GM18867 (cell line): ENCODE data around the gene PIGO.

Experiments
- ATAC-seq: cut with Tn5 transposase; IDR thresholded peaks from one replicate; pipeline ENCODE4 v1.9.1; 2021; ENCODE audit warnings: mild to moderate bottlenecking, moderate library complexity; ENCODE audit not compliant: unreplicated experiment

Gene PIGO

GRCh38 chr9:35072461-35073278 is 23.7 kb downstream of the PIGO start, which contains the start of gene VCP:
VCP (minus strand) TSS chr9:35072625; CDS start chr9:35072353, 272 bp downstream.
- ATAC-seq = peak; percentile 80

DNA sequence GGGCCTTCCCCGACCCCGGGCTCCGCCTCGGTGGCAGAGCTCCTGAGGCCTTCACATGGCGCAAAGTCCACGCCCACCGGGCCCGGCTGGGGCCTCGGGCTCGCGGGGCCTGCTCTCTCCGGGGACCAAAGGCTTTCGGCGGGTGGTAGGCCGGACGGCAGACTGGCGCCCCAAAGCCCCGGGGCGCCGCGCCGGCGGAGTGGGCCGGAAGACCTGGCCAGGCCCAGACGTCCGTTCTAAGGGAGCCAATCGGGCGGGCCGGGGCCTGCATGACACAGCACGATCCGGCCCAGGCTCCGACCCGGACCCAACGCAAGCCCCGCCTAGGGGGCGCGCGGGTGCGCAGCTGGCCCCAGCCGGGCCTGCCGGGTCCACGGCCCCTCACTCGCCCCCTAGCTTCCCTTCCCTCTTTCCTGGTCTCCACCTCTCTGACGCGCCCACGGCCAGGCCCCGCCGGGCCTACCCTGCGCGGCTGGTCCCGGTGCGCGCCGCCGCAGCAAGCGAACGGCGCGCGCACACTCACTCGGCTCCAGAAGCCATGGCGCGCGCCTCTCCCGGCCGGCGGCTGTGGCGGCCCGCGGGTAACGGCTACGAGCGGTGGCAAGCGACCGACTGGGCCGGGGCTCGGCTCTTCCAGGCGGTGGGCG is 24.5 kb downstream of the PIGO start:
- peak; percentile 57 for ATAC-seq

DNA sequence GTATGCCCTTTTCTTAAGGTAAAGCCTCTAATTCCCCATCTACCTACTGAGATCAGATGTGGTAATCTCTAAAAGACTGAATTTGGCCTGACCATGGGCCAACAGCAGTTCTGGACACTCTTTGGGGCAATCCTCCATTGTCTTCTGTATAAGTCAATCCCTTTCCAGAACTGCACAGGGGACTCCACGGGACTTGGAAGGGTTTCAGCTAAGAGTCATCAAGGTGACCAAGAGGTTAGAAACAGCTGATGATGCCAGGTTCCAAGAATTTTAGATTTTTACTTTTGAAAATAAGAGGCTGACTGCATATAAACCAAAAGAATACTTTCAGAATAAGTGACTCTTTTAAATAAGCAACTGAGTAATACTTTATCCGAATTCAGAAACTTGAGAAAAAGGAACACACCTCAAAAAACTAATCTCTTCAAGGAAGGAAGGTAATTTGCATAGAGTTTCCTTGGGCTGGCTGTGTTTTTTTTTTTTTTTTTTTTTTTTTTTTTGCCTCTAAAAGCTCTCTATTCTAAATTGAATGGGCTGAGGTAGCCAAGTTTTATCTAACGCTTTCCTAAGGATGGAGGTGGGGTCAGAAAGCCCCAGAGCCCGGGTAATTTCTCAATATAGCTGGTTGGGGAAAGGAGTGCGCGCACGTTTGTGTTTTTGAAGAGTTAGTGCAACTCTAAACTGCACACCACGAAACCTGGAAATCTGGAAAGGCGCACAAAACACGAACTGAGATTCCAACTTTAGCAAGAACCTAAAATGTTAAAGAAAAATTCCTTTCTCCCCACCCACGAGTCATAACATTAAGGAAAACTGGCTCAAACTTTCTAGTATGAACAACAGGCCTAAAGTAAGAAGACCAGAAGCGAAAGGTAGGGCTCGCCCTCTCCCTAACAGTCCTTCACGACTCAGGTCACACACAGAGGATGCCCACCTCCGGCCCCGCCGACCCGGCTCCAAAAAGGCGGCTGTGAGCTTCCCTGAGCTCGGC is 25.3 kb downstream of the PIGO start:
- no peak for ATAC-seq

DNA sequence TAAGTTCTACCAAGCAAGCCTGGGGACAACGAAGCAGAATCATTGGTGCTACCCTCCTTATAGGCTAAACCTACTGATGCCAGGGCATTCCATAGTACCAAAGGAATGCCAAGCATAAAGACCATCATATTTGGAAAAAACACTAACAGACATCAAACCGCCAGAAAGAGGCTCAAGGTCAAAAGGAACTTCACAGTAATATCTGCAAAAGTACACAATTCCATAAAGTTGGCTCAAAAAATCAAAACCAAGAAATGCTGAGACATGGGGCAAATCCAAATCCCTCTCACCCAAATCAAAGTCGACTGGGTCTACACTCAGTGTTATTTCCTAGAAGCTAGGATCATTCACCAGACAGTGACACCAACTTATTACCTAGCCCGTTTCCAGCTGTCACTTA is 27.4 kb downstream of the PIGO start:
- ATAC-seq = no peak

DNA sequence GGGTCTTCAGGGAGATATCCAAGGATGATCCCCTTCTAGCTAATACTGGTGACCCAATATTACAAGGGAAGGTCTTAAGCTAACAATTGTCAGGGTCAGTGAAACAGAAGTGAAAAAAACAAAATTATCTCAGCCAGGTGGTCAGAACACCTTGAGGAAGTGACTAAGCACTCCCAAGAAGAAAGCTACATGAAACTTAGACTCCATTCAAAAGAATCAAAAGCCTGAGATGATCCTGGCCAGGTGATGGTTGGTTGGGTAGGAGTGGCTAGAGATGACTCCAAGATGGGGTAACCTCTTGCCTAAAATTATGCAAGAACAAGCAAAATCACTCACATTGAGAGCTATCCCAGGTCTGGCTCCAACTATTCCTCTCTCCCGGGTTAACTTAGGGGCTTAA is 29.3 kb downstream of the PIGO start:
- ATAC-seq = no peak

GRCh38 chr9:35060548-35061207 is 35.7 kb downstream of the PIGO start:
- no peak for ATAC-seq

DNA sequence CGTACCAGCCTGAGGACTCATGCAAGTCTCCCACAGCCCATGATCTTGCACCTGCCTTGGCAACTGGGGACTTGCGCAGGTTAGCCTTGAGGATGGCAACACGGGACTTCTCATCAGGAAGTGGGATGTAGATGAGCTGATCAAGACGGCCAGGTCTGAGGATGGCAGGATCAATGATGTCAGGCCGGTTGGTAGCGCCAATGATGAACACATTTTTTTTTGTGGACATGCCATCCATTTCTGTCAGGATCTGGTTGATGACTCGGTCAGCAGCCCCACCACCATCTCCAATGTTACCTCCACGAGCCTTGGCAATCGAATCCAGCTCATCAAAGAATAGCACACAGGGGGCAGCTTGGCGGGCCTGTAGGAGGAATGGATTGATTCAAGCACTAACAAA is 37.0 kb downstream of the PIGO start:
- ATAC-seq = no peak

GRCh38 chr9:35057271-35057620 is 39.1 kb downstream of the PIGO start:
- ATAC-seq = no peak

DNA sequence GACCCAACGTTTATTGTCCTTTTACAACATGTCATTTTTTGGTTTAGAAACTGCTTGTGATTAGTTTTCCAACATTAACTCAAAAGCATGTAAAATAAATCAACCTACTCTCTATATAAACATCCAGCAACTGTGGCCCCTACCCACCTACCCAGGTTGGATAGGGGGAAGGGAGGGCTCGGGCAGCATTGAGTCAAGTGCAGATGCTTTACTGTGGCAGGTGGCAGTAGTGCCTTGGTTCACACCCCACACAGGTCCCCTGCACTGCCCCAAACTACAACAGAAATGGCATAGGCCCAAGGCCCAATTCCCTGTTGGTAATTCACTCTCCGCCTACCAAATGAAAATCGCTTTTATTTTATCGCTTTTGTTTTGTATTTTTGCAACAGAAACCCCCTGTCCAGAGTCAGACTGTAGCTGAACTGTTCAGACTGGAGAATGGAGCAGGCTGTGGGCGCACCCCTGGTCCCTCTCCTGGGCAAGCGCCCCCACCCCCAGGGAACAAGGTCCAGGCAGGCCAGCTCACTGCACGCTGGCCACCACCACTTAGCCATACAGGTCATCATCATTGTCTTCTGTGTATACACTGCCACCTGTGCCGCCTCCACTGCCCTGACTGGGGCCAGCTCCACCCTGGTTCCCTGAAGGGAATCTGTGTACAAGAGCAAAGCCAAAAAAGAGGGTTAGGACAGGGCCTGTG is 39.7 kb downstream of the PIGO start:
- ATAC-seq = no peak

DNA sequence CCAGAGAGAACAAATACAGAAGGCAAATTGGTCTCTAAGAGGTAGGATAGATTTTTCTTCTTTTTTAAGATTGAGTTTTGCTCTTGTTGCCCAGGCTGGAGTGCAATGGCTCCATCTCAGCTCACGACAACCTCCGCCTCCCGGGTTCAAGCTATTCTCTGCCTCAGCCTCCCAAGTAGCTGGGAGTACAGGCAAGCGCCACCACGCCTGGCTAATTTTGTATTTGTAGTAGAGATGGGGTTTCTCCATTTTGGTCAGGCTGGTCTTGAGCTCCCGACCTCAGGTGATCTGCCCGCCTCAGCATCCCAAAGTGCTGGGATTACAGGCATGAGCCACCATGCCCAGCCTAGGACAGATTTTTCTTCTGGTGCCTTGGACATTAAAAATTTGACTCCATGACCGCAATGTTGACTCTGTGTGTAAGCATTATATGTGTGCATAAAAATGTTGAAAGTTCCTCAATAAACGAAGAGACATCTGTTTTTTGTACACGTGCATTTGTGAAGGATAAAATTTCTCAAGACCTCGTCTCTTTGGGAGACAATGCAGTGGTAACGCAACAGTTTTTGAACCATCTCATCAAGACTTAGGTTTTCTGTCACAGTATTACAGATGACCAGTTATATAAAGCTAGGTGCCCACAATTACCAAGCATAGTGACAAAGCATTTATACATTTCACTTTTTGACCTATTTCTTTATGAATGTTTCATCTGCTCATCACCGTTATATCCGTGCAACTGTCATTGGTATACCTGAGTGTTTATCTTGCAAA is 41.3 kb downstream of the PIGO start:
- ATAC-seq = no peak

GRCh38 chr9:35054185-35054835 is 42.1 kb downstream of the PIGO start:
- ATAC-seq = no peak

- no peak for ATAC-seq
Measured at GRCh38 chr9:35051069-35051967, 45.1 kb downstream of the PIGO start.

DNA sequence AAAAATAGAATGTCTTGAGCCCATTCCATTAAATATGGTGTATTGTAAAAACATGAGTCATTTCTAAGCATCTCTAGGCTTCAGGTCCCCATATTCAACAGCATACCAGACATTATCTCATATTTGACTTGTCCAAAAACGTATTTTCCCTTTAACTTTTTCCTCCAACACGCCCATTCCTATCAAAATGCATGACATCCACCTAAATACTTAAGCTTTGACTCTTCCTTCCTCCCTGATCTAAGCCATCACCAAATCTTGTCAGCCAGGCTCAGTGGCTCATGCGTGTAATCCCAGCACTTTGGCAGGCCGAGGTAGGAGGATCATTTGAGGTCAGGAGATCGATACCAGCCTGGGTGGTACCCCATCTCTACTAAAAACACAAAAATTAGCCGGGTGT is 47.9 kb downstream of the PIGO start:
- ATAC-seq = no peak

DNA sequence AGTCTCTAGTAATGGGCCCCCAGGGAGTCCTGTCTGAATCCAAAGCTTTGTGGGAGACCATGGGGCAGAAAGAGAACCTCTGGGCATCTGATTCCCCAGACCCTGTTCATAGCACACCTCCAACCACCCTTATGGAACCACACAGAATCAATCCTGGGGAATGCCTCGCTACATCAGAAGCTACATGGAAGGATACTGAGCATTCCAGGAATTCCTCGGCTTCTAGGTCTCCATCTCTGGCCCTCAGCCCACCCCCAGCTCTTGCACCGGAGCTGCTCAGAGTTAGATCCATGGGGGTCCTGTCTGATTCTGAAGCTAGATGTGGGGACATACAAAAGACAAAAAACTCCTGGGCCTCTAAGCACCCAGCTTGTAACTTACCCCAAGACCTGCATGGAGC is 52.3 kb downstream of the PIGO start:
- no peak for ATAC-seq

GRCh38 chr9:35042891-35043545 is 53.4 kb downstream of the PIGO start:
- ATAC-seq = no peak

GRCh38 chr9:35042081-35042604 is 54.2 kb downstream of the PIGO start:
- ATAC-seq = no peak
